Measurements from ENCODE around the gene NCF2. TPM values are rescaled to one million over a fixed set of nuclear protein-coding genes. Genes with fewer than 3 reads are reported as not detected.

Gene NCF2
- polyA plus RNA-seq, 10 donors = 4.3 to 7.1 (median 5.2) TPM

DNA sequence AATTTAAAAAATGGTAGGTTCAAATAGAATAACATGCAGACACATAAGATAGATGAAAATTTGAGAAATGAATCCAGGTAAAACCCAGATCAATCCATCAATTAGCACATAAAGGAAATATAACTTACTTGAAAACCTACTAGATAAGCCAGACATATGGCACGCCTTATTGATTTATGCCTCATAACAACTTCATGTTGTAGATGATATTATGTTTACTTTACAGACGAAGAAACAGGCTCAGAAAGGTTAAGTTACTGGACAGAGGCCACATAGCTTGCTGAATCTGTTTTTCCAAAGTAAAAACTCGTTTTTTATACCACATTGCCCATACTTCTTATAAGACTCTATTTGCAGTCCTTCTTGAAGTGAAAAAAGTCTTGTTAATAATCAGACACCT, 22.1 kb upstream of the NCF2 start:
- no peak for DNase-seq

DNA sequence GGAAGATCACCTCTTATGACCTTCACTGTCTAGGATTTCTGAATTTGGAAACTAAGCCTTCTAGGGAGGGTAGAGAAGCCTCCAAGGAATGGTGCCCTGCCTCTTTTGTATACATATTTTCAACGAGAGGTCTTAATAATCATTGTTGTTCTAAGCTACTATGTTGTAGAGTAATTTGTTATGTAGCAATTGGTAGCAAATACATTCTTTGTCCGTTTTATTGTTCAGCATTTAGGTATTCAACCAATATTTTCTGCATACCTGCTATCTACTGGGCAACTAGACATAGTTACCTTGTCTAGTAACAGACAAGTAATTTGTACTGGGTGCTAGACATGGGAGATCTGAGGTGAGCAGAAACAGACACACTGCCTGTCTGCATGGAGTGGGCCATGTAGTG, 20.8 kb upstream of the NCF2 start:
- no peak for DNase-seq

DNA sequence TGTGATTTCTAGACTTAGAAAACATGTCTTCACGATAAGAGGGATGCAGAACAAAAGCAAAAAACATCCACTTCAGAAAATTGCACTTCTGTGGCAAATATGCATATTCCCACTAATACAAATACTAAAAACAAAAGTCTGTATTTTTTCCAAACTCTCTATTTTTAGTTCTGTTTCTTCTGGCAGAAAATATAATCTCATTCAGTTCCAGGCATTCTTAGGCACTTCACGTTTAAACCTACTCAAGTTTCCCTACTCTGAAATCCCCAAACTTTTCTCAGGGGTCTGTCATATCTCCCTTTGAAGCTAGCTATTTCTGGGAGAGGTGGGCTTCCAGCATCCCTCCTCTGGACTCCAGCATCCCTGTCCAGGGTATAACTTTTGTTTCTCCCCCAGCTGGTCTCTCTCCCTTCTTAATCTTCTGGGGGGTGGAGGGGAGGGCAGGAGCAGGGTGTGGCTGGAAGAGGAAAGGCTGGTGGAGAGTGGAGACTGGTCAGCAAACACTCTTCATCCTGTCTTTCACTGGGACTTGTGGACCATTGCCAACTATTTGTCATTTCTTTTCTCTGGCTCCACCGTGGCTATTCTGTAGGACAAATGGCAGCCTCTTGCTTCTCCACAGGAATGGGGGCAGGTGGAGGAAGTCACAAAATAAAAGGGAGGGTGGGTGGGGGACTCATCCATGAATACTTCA, 19.6 kb upstream of the NCF2 start:
- DNase-seq = peak in 1 of 3 donors; percentile 43

- peak in 2 of 3 donors; percentile 60 to 74 for DNase-seq
Observed at GRCh38 chr1:183609313-183609712, 19.1 kb upstream of the NCF2 start.

DNA sequence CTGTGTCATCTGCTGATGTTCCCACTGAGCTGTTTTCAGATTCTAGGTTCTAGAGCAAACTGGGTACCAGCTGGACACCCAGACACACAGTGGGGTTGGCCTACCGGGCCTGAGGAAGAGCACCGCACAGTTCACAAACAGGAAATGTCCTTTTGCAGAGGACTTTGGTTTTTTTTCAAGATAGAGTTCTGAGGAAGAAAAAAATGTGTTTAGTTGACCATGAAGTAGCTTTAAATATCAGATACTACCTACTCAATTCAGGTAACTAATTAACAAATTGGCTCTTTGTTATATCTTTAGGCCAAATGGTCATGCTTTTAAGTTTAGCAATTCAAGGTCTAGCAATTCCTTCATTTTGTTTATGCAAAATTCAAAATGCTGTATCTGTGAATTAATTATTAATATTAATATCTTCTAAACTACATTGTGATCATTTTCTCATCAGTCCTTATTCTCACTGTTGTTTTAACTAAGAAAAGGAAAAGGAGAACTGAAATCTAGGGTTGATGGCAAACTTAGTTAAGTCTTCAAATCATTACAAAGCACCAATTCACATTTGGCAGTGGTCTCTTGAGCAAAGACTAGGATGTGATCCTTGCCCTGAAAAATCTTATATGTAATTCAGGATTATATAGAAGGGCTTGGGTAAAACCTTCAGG, 17.2 kb upstream of the NCF2 start:
- DNase-seq = no peak

DNA sequence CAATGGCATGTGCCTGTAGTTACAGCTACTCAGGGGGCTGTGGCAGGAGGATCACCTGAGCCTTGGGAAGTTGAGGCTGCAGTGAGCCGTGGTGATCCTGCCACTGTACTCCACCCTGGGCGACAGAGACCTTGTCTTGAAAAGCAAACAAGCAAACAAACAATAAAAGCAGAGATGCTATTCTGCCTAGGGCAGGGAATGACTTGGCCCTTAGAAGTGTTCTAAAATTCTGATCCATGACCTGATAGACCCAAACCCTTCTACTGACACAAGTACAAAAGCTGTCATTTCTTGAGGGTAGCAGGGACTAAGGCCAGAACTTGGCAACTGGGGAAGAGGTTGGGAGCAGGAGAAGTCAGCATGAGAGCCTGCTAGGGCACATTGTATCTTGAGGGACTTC, 15.6 kb upstream of the NCF2 start:
- no peak for DNase-seq

DNA sequence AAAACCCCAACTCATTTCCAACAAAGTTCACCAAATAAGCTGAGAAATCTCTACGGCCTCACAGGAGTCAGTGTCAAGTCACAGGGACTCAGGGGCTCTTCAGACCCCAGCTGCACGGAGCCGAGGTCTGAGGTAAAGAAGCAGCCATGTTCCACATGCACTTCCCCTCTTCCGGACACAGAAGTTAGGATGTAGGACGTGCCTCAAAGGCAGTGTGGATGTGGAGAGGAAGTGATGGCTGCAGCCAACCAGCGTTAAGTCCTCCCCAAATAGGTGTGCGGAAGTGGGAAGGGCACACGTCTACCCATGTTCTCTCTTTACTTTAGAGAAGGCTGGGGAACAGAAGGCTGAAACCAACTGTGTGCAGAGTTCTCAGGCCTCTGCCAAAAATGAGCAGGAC, 14.6 kb upstream of the NCF2 start:
- DNase-seq = peak in 1 of 3 donors; percentile 35

DNA sequence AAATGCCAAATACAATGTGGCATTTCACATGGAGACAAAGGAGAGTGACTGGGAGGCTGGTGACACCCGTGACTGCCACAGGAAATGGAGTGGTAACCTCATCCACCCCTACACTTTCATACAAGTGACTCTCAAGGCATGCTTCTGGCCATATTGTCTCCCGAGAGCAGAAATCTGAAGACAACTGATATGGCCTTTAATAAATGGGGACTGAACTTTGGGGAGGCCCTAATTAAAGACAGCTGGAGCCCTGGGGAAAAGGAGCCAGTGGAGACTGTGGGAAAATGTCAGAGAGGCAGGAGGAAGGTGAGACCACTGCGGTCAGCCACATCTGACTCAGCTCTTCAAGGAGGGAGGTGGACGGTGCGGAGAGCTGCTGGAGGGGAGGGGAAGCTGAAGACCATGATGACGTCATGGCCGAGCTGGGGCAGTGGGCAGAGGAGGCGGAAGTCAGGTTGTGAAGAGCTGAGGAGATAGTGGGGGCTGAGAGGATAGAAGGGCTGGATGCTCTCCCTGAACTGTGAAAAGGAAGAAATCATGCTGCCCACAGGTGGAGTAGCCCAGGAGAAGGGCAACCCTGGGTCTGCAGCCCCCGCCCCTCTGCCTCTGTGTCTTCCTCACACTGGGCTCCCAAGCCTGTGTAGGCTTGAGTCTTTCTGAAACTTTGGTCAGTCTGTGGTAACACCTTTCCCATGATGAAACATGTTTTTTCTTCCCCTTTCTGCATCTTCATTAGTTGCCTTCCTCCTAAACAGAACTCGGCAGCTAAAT, 14.0 kb upstream of the NCF2 start:
- DNase-seq = peak in 2 of 3 donors; percentile 29 to 80

GRCh38 chr1:183602510-183602909, 12.3 kb upstream of the NCF2 start:
- DNase-seq = no peak

DNA sequence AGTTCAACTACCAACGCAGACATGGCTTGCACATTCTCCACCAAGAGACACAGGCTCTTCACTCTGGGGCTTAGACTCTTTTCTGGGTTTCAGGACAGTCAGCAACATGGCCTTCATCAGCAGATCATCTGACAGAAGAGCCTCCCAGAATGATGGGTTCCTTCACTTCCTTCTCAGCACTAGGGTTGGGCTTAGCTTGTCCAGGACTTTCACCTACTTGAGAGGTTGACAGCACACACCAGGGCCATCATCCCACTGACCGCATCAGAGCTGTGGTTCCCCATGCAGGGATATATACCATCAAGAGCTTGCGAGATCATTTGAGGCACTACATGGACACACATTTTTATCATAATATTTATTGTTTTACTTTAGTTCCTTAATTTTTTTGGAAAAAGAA, 10.4 kb upstream of the NCF2 start:
- no peak for DNase-seq

DNA sequence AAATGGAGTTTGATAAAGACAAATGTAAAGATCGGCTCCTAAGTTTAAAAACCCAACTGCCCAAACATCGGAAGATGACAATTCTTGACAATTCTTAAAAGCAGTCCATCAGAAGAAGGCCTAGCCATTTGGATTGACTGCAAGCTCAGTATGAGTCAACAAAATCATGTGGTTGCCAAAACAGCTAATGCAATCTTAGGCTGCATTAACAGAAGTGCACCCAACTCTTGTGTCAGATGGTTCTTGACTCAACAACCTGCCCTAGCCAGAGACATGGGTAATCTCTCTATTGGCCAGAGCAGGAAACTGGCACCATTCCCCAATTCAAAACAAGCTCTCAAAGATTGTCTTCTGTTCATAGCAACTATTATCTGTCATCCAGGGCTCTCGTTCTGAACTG, 9.9 kb upstream of the NCF2 start:
- DNase-seq = no peak

DNA sequence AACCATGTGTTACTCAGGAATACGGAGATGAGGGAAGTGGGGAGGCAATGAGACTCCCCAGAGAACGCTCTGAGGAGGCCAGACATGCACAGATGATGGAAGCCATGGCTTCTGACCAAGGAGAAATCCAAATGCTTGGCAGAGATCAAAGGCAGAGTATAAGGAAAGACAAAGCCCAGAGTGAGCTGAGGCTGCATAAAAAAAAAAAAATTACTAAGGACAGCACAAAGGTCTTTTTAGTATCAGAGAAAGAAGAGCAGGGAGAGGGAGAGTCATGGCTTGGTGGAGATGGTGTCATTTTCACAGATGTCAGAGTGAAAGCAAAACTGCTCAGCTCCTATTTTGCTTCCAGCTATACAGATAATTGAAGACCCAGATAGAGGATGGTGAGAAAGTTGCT, 8.1 kb upstream of the NCF2 start:
- DNase-seq = no peak

DNA sequence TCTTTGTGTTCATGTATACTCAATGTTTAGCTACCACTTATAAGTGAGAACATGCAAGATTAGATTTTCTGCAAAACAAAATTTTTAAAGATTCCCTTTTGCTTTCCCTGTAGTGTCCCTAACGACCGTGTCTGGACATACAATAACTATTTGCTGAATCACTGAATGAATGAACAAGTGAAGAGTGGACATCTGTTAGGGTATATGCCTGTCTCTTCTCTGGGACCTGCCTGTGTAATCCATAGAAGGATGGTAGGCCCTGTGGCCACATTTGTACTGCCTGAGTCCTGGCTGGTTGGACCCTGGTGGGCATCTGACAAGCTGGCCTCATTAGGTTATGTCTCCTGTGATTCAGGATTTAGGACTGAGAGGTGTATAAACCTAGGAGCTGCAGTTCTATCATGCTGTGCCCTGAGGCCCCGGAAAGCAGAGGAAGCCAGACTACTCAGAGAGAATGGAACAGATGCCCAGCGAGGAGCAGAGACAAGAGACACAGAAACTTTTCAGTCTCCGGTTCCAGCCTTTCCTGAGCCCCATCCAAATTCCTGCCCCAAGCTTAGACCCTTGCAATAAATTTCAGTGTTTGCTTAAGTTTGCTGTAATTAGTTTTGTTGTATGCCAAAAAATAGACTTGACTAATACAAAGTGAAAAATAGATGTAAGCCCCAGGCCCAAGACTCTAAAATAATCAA, 7.5 kb upstream of the NCF2 start:
- DNase-seq = no peak

- no peak for DNase-seq
Observed at GRCh38 chr1:183596500-183596899, 6.2 kb upstream of the NCF2 start.

DNA sequence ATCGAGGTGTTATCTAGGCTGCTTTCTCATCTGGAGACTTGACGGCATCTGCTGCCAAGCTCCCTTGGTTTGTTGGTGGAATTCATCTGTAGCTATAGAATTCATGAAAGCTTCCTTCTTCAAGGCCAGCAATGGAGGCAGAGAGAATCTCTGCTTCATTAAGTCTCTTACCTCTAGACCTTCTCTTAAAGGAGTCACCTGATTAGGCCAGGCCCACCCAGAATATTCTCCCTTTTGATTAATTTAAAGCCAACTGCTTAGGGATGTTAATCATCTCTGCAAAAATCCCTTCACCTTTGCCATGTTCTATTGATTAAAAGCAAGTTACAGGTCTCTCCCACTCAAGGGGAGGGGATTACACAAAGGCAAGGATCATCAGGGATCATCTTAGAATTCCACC, 5.3 kb upstream of the NCF2 start:
- DNase-seq = no peak

DNA sequence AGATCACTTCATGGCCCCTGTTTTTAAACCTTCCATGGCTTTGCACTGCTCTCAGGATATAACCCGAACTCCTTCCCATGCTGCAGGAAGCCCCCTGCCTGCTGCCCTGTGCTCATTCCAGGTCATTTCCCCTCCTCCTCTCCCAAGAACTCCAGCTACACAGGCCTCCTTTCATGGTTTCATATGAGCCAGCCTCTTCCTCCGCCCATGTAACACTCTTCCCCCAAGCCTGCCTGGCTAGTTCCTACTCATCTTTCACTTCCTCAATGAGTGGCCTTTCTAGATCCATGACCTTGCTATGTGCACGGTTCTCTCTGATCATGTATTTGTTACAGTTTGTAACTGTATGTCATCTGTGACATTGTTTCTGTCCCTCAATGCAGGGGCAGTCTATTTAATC, 3.1 kb upstream of the NCF2 start:
- no peak for DNase-seq

DNA sequence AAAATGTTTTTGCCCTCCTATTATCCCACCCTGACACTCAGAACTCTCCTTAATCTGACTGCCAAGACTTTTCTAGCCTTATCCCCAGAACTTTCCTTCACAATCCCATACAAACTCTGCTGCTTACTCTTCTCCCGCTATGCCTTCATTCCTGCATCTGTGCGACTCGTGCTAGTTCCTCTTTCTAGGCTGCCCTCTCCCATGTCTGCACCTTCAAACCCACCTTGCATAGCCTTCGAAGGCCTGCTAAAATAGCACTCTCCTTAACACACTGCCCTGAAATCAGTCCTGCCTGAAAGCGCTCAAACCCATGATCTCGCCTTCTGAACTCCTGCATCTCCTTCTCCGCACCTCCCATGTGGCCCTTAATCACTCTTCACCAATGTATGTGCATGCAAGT, 2.5 kb upstream of the NCF2 start:
- DNase-seq = no peak

DNA sequence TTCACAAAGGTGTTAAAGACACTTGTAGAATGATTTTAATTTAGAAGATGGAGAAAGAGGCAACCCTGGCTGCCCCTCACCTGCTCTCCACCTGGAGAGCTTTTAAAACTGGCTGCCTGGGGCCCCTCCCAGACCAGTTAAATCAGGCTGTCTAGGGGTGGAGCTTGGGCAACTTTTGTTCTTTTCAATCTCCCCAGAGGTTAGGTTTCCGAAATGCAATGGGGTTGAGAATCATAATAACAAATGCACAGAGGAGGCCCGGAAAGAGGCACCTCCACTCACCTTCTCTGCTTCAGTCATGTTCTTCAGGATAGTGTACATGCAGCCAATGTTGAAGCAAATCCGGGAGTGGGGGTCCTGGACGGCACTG, 400 bp downstream of the NCF2 start:
- DNase-seq = no peak

- no peak for DNase-seq
Observed at GRCh38 chr1:183589384-183589783, 875 bp downstream of the NCF2 start.

DNA sequence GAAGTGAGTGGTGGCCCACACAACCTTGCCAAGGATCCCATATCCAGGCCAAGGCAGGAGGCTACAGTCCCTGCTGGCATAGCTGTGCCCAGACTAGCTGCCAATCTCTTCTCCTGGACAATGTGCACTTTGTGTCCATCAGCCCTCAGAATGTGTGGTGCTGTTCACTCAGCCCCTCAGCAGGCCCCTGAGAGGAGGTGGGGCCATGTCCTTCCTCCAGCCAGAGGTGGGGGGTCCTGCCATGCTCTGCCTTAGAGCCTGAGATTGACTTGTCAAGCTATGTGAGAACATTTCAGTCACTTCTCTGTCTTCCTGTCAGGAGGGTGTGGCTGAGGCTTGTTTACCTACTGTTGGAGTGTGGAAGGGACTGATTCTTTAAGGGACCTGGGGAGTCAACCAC, 1.4 kb downstream of the NCF2 start:
- DNase-seq = no peak

- no peak for DNase-seq
Observed at GRCh38 chr1:183586926-183587325, 3.3 kb downstream of the NCF2 start.

DNA sequence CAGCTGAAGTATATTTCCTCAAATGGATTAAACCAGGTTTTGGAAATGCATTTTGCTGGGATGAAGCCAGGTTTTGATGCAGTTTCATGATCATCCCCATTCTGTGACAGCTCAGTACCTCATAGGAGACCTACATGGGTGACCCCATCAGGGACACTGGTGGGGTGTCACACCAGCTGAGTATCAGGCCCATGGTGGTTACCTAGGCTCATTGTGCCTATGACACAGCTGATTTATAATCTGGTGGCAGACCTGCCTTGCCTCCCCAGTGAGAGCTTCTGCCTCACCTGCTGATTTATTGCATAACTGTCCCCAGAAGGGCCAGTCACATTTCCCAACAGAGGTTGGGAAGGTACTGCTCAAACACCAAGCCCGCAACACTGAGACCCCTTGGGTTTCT, 3.8 kb downstream of the NCF2 start:
- no peak for DNase-seq

GRCh38 chr1:183585038-183585437, 5.2 kb downstream of the NCF2 start:
- DNase-seq = no peak

Data from muscle of back (tissue), 11 donors.